HuH-7 (cell line): ENCODE data around the gene NTNG2.
A peak's percentile ranks its signal among the peaks of the same experiment; 100 is the strongest.
"Not testable (repeated sequence)": the region's sequence is repeated elsewhere in the genome, so short reads cannot be mapped to it uniquely, and the experiment has no call there.

ENCODE experiments used
- DNase-seq: peaks from one replicate; pipeline ENCODE4 v3.0.0; 2011; ENCODE audit warnings: low spot score

Gene NTNG2, protein sequence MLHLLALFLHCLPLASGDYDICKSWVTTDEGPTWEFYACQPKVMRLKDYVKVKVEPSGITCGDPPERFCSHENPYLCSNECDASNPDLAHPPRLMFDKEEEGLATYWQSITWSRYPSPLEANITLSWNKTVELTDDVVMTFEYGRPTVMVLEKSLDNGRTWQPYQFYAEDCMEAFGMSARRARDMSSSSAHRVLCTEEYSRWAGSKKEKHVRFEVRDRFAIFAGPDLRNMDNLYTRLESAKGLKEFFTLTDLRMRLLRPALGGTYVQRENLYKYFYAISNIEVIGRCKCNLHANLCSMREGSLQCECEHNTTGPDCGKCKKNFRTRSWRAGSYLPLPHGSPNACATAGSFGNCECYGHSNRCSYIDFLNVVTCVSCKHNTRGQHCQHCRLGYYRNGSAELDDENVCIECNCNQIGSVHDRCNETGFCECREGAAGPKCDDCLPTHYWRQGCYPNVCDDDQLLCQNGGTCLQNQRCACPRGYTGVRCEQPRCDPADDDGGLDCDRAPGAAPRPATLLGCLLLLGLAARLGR

DNA sequence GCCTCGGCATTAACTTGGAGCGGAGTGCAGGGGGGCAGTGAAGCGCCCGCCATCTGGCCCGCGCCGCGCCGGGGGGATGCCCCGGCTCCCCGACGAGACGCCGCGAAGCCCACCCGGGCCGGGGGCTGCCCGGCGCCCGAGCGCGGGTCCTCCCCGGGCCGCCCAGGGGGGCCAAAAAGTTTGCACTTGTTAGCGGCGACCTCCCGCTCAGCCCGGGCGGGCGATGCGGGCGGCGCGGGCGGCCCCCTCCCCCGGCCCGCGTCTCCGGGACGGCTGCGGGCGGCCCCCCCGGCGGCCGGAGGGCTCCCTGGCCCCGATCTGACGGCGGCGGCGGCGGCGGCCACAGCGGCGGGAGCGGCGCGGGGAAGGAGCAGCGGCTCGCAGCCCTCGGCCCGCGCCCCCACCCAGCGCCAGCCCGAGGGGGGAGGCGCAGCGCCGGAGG lies at the start of gene NTNG2:
Gene NTNG2, plus strand, starts transcription at position 316 of the 442 bp plus-strand sequence. CDS start 4,774 bp downstream, outside the sequence.
- DNase-seq: no peak

DNA sequence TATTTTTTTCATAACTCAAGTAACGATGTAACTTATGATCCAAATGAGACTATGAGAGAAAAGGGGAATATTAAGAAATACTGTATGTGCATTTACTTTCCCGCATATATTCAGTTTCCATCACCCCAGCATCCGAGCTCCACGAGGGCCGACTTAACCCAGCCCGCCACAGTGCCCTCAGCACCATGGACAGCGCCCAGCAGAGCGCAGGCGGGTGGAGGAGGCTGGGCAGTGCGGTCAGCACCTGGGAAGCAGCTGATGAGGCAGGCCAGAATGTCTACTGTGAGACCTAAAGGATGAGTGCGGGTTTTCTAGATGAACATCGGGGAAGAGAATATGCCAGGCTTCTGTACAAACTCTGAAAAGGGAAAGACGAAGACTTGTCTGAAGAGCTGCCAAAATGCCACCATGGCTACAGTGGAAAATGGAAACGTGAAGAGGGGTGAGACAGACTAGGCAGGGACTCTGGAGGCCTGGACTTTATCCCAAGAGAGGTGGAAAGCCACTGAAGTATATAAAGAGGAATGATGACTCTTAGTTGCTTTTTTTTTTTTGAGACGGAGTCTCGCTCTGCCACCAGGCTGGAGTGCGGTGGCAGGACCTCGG lies 47.7 kb upstream of the NTNG2 start:
- peak; percentile 81 for DNase-seq

DNA sequence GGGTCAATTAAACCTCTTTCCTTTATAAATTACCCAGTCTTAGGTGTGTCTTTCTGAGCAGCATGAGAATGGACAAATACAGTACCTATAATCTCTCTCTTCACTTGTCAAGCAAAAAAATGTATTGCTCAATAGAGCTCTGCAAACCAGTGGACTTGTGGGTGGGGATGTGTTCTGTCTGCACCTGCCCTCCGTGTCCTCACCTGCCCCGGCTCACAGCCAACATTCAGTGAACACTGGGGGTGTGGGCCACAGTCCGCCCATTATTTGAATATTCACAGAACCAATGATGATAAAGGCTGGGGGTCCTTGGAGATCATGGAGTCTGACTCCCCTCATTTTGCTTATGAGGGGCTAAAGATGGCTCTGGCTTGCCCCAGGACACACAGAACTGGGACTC lies 45.3 kb upstream of the NTNG2 start:
- no peak for DNase-seq

DNA sequence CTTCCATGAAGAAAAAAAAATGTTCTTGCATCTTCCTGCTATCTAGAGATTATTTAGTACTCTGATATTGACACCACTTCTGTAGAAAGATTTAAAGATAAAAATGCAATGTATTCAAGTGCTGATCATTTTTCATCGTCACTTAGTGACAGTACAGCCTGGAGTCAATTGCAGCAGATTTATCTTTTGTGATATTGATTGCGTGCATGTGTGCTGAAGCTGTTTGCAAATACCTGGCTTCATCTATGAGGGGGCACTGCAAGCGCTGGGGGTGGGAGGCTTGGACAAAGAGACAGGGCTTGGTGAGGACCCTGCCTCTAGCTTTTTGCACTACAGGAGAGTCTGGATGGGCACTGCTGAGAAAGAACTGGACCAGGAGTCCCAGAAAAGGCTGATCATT lies 44.2 kb upstream of the NTNG2 start:
- no peak for DNase-seq

DNA sequence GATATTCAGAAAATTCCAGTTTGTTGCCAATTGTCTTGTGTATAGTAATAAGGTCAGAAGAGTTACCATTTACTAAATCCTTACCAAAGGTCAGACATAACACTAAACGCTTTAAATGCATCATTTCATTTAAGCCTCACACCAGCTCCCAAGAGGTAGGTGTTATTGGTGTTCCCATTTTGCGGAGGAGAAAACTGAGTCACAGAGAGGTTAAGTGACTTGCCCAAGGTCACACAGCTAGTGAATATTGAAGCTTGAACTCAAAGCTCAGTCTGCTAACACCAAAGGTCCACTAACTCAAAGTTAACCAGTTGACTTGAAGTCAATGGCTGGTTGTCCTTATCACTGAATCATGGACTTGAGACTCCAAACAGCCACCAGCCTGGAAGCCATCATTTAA lies 40.8 kb upstream of the NTNG2 start:
- no peak for DNase-seq

DNA sequence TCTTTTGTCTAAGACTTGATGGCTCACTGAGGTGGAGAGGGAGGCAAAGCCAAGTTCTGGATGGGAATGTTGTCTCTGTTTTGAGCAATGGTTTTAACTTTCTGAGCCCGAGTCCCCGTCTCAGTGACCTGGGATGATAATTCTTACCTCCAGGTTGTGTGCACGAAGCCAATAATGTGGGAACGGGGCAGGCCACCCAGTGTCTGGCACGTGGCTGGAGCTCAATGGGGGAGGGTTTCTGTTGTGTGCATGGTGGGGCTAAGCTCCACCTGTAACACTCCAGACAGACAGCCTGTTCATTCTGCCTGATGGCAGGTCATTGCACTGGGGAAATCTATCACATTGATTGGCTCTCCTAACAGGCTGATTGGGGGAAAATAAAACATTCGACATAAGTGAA lies 37.1 kb upstream of the NTNG2 start:
- no peak for DNase-seq

DNA sequence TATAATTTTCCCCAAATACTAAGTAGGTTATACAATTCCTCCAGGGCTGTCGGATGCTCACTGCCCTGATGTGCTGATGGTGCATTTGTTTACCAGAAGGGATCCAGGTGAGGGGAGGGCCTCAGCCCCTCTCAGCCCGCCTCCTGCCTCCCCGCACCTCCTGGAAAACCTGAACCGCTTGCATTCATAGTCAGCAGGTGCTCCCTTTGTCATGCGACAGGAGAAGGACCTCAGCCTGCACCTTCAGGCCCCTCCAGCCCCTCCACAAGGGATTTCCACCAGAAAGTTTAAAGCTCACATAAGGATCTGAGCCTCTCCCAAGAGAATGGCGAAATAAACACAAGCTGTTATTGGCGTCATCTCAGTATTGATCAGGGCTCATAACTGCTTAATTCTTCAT lies 36.5 kb upstream of the NTNG2 start:
- DNase-seq: no peak

DNA sequence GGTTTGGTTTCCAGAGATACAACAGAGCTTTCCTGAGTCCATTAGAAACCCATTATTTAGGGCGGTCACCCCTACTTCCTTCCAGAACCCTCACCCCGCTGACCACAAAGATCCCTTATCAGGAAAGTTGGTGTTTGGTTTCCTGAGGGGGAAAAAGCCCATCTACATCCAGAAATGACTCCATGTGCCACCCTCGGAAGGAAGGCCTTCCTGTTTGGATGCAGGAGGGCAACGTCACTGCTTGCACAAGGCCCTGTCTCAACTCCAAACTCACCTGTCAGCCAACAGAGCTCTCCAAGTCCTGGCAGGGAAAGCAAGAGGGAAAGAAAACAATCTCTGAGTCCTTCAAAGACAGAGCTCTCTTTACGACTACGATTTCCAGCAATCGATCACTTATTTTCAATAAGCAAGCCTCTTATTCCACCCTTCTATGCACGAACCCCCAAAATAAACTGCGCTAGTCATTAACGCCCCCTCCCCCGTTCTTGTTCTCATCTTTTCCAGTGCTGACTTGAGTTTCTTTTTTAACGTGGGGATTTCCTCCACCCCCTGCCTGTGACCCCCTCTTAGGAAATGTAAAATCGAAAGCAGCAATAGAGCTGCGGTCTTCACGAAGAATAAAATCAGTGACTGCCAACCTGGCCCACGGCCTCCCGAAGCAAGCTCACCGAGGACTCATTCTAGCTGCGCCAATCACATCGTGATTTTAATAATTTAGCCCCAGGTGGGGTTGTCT lies 35.7 kb upstream of the NTNG2 start:
- DNase-seq: no peak

DNA sequence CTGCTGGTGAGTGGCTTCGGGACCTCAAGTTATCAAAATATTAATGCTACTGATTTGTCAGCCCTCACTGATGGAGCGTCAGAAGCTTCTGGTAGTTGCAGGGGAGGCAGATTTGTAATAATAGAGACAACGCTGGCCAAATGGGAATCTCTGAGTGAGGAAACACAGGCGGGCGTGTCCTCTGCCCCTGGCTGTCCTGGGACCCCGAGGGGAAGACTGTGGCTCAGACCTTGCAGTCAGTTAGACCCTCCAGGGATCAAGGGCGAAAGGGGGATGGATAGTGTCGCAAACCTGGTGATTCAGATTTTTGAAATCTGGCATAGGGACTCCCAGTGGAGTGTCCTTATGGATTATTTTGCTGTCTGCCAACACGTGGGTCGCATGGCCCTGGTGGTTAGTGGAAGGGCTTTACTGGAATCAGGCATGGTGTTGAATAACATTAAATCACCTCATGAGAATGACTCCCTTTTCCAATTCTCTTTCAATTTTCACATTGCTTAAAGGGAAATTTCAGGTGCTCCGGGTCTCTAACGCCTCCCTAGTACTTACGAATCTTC lies 35.1 kb upstream of the NTNG2 start:
- no peak for DNase-seq

DNA sequence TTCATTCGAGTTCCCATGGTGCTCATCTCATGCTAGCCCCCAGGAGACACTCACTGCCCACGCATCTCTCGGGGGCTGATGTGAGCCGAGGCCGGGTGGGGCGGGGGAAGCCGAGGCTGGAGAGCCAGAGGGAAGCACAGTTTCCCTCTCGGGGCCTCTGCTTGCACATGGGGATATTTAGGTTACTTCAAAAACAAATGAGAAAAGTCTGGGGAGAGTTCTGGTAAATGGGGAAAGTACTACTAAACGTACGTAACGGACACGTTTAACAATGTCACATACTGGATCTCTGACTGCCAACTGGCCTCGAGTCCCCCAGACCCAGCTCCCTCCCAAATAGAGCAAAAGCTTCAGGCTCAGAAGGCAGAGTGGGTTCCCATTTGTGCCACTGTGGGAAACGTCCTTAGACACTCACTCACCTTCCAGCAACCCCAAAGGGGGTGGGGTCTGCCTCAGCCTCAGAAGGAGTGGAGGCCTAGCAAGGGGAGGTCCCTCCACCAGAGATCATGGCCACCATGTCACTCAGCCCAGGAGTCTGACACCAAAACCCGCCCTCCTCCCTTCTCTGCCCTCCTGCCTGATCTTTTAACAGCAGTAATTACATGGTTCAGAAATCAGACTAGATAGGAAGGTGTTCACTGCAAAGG lies 33.8 kb upstream of the NTNG2 start:
- no peak for DNase-seq

DNA sequence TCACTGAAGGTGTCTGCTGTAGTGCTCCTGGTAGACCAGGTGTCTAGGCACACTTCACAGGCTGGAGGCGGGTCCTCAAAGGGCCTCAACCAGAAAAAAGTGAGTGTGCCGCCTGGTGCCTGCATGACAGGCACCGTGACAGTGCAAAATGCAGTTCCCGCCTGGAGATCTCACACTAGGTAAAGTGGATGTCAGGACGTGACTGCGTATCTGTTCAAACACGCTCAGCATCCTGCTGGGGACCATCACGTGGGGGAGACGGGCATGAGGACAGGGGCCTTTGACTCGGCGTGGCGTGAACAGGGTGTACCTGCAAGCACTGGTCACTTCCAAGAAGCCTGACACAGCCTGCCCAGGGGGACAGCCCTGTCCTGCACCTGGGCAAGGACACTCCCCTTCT lies 32.3 kb upstream of the NTNG2 start:
- DNase-seq: no peak

DNA sequence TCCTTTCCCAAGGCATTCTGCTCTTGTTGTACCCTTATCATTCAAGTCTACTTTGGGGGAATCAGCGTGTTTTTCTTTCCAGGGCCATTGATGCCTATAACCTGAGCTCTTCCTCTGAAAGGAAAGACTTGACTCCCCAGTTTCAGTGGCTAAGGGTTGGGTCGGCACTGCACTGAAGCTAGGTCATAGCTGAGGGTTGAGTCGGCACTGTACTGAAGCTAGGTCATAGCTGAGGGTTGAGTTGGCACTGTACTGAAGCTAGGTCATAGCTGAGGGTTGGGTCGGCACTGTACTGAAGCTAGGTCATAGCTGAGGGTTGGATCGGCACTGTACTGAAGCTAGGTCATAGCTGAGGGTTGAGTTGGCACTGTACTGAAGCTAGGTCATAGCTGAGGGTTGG lies 27.8 kb upstream of the NTNG2 start:
- DNase-seq: not testable (repeated sequence)

DNA sequence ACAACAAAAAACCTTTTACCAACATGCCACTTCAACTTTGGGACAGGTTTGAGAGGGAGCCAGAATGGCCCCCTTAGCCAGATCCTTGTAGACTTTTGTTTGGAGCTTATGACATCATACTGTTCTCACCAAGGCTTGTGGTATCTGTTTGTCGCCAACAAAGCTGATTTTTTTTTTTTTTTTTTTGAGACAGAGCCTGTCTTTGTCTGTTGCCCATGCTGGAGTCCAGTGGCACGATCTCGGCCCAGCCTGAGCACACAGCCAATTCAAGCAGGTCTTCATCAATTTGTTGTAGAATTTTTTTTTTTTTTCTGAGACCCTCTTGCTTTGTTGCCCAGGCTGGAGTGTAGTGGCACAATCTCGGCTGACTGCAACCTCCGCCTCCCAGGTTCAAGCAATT lies 26.4 kb upstream of the NTNG2 start:
- no peak for DNase-seq

DNA sequence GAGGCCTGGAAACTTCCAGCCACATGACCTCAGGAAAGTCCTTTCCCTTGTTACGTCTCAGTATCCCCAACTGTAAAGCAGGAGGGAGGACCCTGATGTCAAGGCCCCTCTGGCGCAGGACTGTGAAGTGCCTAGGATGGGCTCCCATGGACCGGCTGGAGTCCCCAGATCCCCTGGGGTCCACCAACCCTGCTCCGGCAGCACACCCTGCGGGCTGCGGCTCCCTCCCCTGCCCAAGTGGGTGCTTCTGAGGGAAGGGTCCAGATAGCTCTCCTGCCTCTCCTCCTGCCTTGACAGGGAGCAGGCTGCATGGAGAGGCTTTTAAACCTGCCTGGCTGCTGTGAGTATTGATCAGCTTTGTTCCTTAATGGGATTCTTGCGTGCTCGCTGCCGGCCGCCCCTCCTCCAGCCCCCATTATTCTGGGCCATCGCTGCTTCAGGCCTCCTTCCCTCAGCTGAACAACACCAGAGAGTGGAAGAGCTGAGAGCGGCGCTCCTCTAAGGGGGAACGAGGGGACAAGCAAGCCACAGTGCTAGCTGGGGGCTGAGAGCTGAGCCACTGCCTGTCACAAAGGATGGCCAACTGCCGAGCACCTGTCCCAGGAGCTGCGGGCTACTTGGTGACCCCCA lies 25.6 kb upstream of the NTNG2 start:
- DNase-seq: no peak

DNA sequence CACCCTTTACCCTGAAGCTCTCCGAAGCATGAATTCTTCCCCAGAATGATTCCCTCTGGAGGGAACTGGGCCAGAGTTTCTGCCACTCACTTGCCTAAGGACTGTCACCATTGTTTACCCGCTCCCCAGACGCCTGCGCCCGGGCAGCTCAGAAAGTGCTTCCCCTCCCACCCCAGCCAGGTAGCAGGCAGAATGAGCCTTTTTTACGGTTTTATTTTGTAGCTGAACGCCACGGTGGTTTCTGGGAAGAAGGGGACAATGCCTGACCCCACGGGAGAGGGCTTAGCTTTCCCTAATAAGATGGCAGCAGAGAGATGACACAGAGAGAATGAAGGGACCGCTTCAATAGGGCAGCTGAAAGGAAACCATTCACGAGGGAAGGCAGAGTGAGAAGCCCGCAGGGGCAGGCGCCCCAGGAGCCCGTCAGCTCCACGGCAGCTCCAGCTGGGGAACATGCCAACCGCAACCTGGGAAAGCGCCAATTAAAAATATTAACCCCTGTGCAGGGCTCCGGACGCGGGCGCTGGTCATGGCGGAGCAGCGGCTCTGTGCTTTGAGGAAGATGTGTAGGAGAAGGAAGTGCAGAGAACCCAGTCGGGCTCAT lies 20.4 kb upstream of the NTNG2 start:
- no peak for DNase-seq

DNA sequence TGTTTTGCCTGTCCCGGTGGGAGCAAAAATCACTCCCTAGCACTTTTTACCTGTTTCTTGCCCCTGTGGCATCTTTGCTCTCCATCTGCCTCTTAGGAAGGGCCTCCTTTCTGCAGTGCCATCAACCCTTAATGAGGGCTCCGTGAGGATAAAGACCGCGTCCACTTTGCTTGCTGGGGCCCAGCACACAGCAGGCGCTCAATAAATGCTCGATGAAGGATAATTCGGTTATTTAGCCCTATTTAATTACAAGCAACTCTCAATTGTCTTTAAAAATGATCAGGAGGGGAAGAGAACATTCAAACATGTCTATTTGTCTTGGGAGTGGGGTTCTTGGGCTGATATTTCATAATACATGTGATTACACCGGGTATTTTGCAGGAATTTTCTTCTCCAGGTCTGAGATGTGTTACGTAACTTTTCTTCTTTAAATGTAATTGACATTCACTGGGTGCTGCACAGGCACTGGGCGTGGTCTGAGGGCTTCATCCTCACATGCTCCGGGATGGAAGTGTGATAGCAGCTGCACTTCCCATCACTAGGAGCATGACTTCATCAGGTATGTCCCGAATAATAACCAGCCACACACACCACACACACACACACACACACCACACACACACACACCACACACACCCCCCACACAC lies 19.8 kb upstream of the NTNG2 start:
- DNase-seq: no peak

DNA sequence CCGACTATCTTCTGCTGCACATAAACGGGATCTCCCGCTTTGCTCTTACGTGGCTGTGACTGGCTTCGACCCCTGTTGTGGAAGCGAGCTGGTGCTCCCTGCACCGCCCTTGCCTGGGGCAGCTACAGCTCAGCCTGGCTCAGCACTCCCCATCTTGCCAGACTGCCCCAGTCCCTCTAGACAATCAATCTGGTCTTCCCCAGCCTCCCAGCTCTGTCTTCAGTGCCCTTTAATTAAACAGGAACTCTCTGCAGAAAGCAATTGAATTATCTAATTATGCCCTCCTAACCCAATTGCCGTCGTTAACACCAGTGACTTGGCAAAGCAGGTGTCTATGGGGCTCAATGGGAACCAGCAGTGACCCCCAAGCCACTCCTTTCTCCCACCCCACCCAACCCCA lies 18.9 kb upstream of the NTNG2 start:
- no peak for DNase-seq

DNA sequence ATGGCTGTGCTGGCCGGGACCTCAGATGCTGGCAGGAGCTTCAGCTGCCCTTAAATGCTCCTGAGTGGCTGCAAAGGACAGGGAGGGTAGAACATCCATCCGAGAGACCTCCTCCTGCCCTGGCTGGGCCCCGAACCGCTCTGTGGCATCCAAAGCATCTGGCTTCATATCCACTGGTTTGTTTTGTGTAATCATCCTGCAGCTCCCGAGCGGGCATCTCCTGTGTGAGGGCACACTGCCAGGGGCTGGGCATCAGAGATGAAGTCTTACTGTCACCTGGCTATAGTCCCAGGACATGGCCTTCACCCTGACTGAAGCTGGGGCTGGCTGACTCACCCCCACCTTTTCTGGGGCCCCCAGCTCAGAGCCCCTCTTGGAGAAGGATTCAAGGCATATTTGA lies 18.5 kb upstream of the NTNG2 start:
- no peak for DNase-seq

DNA sequence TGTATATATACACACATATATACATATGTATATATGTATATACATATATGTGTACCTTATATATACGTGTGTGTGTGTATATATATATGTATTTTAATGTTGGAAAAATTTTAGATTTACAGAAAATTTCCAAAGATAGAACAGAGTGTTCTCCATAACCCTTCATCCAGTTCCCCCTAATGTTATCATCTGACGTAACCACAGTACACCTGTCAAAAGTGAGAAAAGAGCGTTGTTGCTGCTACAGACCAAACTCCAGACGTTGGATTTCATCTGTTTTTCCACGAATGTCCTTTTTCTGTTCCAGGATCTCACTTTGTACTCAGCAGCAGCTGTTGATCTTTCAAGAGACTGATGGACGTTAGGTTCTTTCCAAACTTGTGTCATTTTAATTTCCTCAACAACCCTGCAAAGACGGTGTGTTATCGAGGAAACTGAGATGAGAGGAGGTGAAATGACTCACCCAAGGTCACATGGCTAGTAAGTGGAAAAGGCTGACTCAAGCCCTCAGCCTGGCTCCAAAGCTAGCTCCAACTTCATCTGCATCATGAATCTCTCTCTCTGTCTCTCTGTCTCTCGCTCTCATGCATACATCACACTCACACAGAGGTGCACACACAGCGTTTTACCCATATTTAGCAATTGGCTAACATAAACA lies 17.0 kb upstream of the NTNG2 start:
- no peak for DNase-seq

DNA sequence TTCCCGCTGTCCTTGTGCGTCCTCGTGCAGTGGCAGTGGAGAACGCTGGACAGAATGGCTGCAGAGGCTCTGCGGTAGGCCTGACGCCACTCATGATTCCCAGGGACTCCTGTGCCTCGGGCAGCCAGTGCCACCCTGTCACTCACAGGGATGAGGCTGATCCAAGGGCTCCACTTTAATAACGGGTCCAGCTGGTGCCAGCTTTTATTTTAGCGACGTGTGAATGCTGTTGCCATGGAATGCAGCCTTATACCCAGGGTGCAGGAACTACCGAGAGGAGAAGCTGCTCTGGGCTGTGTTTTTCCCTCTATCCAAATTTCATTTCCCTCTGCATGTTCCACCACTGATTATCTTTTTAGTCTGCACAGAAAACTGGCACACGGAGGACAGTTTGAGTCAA lies 15.8 kb upstream of the NTNG2 start:
- DNase-seq: no peak
